GM19240 (cell line): ENCODE results near the gene PPP4R2.
"Not testable (repeated sequence)": the region's sequence is repeated elsewhere in the genome, so short reads cannot be mapped to it uniquely, and the experiment has no call there.

Experiments
- DNase-seq: peaks from one replicate; pipeline ENCODE4 v3.0.0; 2011; ENCODE audit warnings: low spot score; ENCODE audit not compliant: insufficient read length

Gene PPP4R2

GRCh38 chr3:72977060-72977808, 19.4 kb upstream of the PPP4R2 start:
- no peak for DNase-seq

GRCh38 chr3:72982609-72983366, 13.8 kb upstream of the PPP4R2 start:
- DNase-seq, result no peak

DNA sequence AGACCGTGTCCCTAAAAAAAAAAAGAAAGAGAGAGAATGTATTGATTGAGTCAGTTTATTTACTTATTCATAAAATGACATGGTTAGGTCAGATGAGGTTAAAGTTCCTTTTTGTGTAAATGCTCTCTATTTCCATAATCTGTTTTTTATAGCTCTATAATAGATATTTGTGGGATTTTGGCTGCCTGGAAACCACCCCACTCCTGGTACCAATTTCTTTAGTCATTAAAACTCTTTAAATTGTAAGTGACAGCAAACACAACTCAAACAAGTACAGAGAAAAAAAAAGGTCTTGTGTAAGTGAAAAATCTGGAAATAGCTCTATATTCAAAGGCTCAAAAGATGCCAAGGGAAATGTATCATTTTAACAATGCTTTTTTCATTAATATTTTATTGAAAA, 11.0 kb upstream of the PPP4R2 start:
- DNase-seq, result no peak

- DNase-seq, result no peak
Measured at GRCh38 chr3:72990701-72991395, 5.8 kb upstream of the PPP4R2 start.

GRCh38 chr3:72991522-72991921, 5.1 kb upstream of the PPP4R2 start:
- no peak for DNase-seq

GRCh38 chr3:72993391-72993790, 3.2 kb upstream of the PPP4R2 start:
- no peak for DNase-seq

- no peak for DNase-seq
Measured at GRCh38 chr3:72995337-72995736, 1.3 kb upstream of the PPP4R2 start.

DNA sequence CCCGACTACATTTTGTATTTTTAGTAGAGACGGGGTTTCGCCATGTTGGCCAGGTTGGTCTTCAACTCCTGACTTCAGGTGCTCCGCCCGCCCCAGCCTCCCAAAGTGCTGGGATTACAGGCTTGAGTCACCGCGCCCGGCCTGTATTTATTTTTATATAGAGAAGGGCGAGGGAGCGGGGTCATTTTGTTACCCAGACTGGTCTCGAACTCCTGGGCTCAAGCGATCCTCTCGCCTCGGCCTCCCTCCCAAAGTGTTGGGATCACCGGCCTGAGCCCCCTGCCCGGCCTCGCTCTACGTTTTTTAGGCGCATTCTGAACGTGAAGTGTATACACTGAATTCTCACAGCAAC, 514 bp upstream of the PPP4R2 start:
- DNase-seq, result no peak

GRCh38 chr3:72997421-72997961, 880 bp downstream of the PPP4R2 start:
- no peak for DNase-seq

DNA sequence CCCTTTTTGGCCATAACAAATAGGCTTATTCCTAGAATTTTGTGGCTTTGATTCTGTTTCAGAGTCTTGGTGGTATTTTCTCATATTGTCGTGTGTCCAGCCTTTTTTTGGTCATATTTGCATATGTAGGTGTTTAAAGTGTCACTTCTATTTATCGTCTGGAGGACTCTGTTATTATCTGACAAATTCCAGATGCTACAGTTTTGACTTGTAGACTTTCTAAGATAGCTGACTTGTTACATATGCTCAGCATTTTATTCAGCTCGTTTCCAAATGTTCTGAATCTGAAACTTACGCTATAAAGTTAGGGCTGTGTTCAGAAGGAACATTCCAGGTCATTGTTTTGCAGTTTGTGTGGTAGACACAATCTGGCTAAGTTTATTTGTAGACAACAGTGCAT, 1.9 kb downstream of the PPP4R2 start:
- DNase-seq, result no peak

GRCh38 chr3:72999951-73000350, 3.3 kb downstream of the PPP4R2 start:
- no peak for DNase-seq

DNA sequence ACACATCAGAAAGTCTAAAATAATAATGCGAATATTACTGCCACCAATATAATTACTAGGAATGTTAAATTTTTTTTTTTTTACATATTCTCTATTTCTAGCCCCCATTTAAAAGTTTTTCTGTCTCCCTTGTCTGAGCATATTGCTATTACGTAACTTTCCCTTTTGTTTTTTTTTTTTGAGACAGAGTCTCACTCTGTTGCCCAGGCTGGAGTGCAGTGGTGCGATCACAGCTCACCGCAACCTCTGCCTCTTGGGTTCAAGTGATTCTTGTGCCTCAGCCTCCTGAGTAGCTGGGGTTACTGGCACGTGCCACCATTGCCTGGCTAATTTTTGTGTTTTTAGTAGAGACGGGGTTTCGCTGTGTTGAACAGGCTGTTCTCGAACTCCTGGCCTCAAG, 6.4 kb downstream of the PPP4R2 start:
- not testable (repeated sequence) for DNase-seq

DNA sequence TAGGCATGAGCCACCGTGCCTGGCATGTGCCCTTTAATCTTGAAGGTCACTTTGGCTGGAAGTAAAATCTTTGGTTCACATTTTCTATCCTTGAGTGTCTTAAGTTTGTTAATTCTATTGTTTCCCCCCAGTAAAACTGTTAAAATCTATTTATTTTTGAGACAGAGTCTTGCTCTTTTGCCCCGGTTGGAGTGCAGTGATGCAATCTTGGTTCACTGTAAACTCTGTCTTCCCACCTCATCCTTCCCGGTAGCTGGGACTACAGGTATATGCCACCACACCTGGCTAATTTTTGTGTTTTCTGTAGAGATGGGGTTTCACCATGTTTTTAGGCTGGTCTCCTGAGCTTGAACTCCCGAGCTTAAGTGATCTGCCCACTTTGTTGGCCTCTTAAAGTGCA, 7.7 kb downstream of the PPP4R2 start:
- DNase-seq, result no peak

GRCh38 chr3:73007992-73008712, 11.5 kb downstream of the PPP4R2 start:
- no peak for DNase-seq

DNA sequence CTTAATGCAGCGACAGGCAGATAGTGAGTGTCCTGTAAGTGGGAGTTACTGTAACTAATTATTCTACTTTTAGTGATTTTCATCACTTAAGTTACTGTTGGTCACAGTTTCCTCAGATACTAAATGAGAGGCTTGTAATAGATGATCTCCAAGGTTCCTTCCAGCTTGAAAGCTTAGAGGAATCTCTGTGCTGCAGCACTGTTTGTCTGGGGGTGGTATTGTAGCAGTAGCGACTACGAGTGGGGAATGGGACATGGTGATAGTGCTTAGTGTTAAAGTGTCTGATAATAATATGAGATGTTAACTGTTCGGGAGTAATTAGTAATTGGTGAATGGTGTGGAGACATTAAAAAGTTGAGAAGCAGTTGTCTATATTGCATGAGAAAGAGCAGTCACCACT, 12.4 kb downstream of the PPP4R2 start:
- no peak for DNase-seq

- no peak for DNase-seq
Measured at GRCh38 chr3:73009750-73010149, 13.1 kb downstream of the PPP4R2 start.

GRCh38 chr3:73010158-73010557, 13.5 kb downstream of the PPP4R2 start:
- no peak for DNase-seq

DNA sequence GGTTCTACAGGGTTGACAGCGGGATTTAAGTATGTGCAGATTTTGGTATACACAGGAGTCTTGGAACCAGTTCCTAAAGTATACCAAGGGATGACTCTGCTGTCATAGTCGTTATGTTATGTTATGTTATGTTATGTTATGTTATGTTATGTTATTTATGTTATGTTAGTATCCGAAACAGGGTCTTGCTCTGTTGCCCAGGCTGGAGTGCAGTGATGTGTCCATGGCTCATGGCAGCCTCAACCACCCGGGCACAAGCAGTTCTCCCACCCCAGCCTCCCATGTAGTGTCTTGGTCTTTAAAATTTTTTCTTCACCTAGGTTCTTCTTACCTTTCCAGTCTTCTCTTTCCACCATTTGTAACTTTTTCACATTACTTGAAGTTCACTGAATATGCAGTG, 21.7 kb downstream of the PPP4R2 start:
- no peak for DNase-seq

DNA sequence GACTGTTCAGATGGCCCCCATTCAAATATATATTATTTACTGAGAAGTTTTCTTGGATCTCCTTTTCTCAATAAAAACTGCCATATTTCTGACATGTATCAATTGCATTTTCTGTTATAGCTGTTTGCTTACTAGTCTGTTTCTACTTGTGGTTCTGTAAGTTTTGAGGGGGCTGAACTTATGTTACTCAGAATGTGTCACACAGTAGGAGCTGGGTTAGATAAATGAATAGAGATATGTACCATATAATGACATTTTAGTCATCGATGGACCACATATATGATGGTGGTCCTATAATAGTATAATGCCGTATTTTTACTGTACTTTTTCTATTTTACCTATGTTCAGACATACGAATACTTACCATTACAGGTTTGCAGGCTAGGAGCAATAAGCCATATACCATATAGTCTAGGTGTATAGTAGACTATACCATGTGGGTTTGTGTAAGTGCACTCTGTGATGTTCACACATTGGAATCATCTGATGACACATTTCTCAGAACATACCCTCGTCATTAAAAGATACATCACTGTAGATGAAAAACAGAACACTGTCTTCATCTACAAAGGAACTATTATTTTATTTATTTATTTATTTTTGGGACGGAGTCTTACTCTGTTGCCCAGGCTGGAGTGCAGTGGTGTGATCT, 22.3 kb downstream of the PPP4R2 start:
- DNase-seq, result no peak

DNA sequence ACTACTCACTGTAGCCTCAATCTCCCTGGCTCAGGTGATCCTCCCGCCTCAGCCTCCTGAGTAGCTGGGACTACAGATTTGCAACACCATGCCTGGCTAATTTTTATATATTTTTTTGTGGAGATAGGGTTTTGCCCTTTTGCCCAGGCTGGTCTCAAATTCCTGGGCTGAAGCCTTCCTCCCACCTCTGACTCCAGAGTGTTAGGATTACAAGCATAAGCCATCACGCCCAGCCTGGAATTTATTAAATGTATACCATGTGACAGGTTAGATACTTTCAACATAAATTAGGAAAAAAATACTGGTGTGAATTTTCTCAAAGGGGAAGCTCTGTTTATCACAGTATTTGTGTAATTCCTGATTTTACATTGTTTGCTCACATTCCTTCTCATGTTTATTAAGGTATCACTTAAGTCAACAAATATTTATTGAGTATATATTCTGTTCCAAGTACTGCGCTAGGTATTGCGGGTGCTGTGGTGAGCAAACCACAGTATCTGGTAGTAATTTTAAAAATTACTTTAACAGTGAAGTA, 24.8 kb downstream of the PPP4R2 start:
- no peak for DNase-seq

DNA sequence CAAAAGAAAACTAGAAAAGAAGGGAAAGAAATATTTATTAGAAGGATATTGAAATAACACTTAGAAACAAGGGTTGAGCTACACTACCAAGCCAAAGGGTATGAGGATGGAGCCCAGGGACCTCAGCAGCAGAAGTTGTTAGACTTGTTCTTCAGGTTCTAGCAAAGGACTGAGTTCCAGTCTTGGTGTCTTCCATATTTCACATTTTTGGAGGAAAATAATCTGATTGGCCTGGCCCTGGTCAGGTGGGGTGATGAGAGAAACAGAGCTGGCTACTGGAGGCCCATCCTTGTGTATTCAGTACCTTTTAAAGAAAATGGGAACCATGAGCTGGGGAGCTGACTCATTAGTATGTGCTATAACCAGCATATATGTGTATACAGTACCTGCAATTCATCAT, 28.2 kb downstream of the PPP4R2 start:
- no peak for DNase-seq
